ENCODE data around the gene CUL4A. TPM values are rescaled to one million over a fixed set of nuclear protein-coding genes. Genes with fewer than 3 reads are reported as not detected.

Gene CUL4A
- total and polyA plus RNA-seq, 2 donors (not counting 1 experiment from before 2014, with no cell fraction given), result 37.5 to 80.4 TPM

DNA sequence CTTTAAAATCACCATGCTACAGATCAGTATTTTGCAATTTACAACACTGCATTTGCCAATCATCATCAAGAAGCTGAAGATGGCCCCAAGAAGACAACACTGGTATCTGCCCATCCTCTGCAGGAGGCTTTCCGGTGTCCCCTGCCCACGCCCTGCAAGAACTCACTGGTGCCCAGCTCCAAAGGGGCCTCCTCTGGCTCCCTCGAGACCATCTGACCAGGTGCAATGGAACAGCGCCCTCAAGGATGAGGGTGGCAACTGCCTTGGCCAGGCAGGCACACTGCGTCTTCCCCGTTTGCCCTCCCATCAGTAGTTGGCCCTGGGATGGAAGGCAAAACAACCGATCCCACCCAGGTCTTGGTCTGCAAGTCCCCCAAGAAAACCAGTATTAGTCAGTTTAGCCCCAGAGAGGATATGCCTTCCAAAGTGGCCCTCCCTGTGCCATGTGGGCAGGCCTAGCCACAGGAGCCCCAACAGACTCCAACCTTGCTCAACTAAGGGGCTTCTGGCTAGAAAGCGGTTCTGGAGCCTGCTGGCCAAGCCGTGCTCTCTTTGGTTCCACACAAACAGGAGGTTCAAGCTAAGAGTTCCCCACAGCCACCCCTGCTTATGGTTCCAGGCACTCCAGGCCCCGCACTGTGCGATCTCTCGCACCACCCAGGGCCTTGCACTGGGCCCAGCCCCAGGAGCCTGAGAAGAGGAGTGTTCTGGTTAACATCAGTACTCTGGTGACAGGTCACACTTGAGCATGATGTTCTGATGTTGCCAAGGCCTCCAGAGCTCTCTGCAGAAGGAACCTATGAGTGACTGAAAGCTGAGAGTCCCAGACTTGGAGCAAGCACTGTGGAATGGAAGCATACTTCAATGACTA is 5.7 kb upstream of the CUL4A start:
- no peak for DNase-seq
- H3K27me3 Mint-ChIP-seq, result no peaks in the 10 kb centered on the region
- H4K20me1 ChIP-seq (ENCODE audit: control insufficient read depth, insufficient read depth, low read length, poor library complexity, severe bottlenecking), result peaks cover 42% of the 10 kb centered on the region
- H3K4me3 Mint-ChIP-seq, result no peak overlapping the region
- peaks cover 80% of the 10 kb centered on the region for H3K79me2 ChIP-seq (ENCODE audit: control insufficient read depth, insufficient read depth, low read length)
- H3K4me1 Mint-ChIP-seq, result peaks cover 41% of the 10 kb centered on the region
- no peaks in the 10 kb centered on the region for H3K9me3 ChIP-seq (ENCODE audit: control extremely low read depth in 1 of 3, control insufficient read depth in 2 of 3, insufficient read depth in 1 of 3, low read length in 2 of 3)
- no peak overlapping the region for H3K27ac ChIP-seq (ENCODE audit: low read length in 2 of 2)
- intact Hi-C loops (cut with micrococcal nuclease), result no loop called here
- no peak overlapping the region for H3K4me2 ChIP-seq (replicated peaks; ENCODE audit: low read depth, low read length, poor library complexity, severe bottlenecking)
- peaks cover 0 to 23% of the 10 kb centered on the region in 2 experiments for H3K36me3 ChIP-seq (replicated peaks in 1 of 2; ENCODE audit: control extremely low read depth in 1 of 2, control insufficient read depth in 1 of 2, extremely low read depth in 1 of 2, insufficient read depth in 2 of 2, low read length in 1 of 2)
- H3K27ac Mint-ChIP-seq, result no peak overlapping the region
- no peaks in the 10 kb centered on the region for H3K27me3 ChIP-seq (replicated peaks in 1 of 4; ENCODE audit: control extremely low read depth in 1 of 4, control insufficient read depth in 3 of 4, insufficient read depth in 4 of 4, low read length in 3 of 4)
- no peaks in the 10 kb centered on the region for H3K9me3 Mint-ChIP-seq (ENCODE audit: insufficient read depth)
- 99% methylated on average over 12 of the region's 12 CpGs for WGBS (ENCODE audit: insufficient coverage)
- no peak for ATAC-seq (ENCODE audit: low read depth)
- H2AFZ ChIP-seq (ENCODE audit: insufficient read depth, low read depth, low read length, poor library complexity, severe bottlenecking), result no peak overlapping the region
- ChIA-PET POLR2A (interaction anchor here (0.6 kb wide), 1 partner anchor 96 kb away, joined by 3 read pairs; no protein-coding TSS in a partner anchor), CTCF (no interaction called here)
- no peak for TF ChIP-seq EZH2 (IDR thresholded peaks at IDR 0.05; ENCODE audit: borderline replicate concordance, insufficient read depth, low read depth, low read length, poor library complexity, severe bottlenecking)
- TF ChIP-seq, protein P1, sequence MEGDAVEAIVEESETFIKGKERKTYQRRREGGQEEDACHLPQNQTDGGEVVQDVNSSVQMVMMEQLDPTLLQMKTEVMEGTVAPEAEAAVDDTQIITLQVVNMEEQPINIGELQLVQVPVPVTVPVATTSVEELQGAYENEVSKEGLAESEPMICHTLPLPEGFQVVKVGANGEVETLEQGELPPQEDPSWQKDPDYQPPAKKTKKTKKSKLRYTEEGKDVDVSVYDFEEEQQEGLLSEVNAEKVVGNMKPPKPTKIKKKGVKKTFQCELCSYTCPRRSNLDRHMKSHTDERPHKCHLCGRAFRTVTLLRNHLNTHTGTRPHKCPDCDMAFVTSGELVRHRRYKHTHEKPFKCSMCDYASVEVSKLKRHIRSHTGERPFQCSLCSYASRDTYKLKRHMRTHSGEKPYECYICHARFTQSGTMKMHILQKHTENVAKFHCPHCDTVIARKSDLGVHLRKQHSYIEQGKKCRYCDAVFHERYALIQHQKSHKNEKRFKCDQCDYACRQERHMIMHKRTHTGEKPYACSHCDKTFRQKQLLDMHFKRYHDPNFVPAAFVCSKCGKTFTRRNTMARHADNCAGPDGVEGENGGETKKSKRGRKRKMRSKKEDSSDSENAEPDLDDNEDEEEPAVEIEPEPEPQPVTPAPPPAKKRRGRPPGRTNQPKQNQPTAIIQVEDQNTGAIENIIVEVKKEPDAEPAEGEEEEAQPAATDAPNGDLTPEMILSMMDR (IDR thresholded peaks at IDR 0.05), result no peak
- no peak overlapping the region for H3K4me3 ChIP-seq (ENCODE audit: control extremely low read depth in 1 of 5, extremely low read depth in 1 of 5, insufficient read depth in 1 of 5, low read depth in 2 of 5, low read length in 4 of 5)
- peaks cover 11 to 13% of the 10 kb centered on the region in 2 donors for H3K4me1 ChIP-seq (ENCODE audit: control insufficient read depth in 2 of 2, insufficient read depth in 2 of 2, low read length in 2 of 2)
- H3K9ac ChIP-seq (ENCODE audit: low read length), result no peak overlapping the region

DNA sequence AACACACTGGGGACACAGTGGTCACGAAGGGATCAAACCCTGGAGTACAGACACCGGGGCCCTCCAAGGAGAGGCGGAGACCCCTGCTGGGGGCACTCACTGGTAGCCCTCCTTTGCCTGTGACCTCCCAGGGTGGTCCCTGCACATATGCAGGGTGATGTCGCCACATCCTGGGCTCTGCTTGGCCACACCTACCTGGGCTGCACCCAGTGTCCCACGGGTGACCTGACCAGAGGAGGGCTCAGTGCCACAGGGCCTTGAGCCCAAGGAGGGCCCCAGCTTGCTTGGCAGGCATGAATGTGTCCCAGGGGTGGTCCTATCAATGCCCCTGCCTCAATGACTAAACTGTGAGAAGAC is 5.1 kb upstream of the CUL4A start:
- Histone ChIP-seq H3K27me3 (replicated peaks in 1 of 4; ENCODE audit: control extremely low read depth in 1 of 4, control insufficient read depth in 3 of 4, insufficient read depth in 4 of 4, low read length in 3 of 4) (no peaks in the 10 kb centered on the region), H3K4me3 (ENCODE audit: control extremely low read depth in 1 of 5, extremely low read depth in 1 of 5, insufficient read depth in 1 of 5, low read depth in 2 of 5, low read length in 4 of 5) (no peak overlapping the region), H3K36me3 (replicated peaks in 1 of 2; ENCODE audit: control extremely low read depth in 1 of 2, control insufficient read depth in 1 of 2, extremely low read depth in 1 of 2, insufficient read depth in 2 of 2, low read length in 1 of 2) (peaks cover 0 to 17% of the 10 kb centered on the region in 2 experiments), H4K20me1 (ENCODE audit: control insufficient read depth, insufficient read depth, low read length, poor library complexity, severe bottlenecking) (peaks cover 42% of the 10 kb centered on the region), H3K27ac (ENCODE audit: low read length in 2 of 2) (no peak overlapping the region), H3K79me2 (ENCODE audit: control insufficient read depth, insufficient read depth, low read length) (peaks cover 81% of the 10 kb centered on the region), H2AFZ (ENCODE audit: insufficient read depth, low read depth, low read length, poor library complexity, severe bottlenecking) (no peak overlapping the region), H3K4me2 (replicated peaks; ENCODE audit: low read depth, low read length, poor library complexity, severe bottlenecking) (no peak overlapping the region), H3K4me1 (ENCODE audit: control insufficient read depth in 2 of 2, insufficient read depth in 2 of 2, low read length in 2 of 2) (peaks cover 11 to 13% of the 10 kb centered on the region in 2 donors), H3K9me3 (ENCODE audit: control extremely low read depth in 1 of 3, control insufficient read depth in 2 of 3, insufficient read depth in 1 of 3, low read length in 2 of 3) (no peaks in the 10 kb centered on the region), H3K9ac (ENCODE audit: low read length) (no peak overlapping the region)
- Mint-ChIP-seq H3K27ac (no peak overlapping the region), H3K9me3 (ENCODE audit: insufficient read depth) (no peaks in the 10 kb centered on the region), H3K4me1 (peaks cover 41% of the 10 kb centered on the region), H3K4me3 (no peak overlapping the region), H3K27me3 (no peaks in the 10 kb centered on the region)
- DNase-seq (no peak), ATAC-seq (ENCODE audit: low read depth) (no peak)
- intact Hi-C loops (cut with micrococcal nuclease), result no loop called here
- TF ChIP-seq EZH2 (IDR thresholded peaks at IDR 0.05; ENCODE audit: borderline replicate concordance, insufficient read depth, low read depth, low read length, poor library complexity, severe bottlenecking), result no peak
- TF ChIP-seq, protein P1 (IDR thresholded peaks at IDR 0.05), result no peak
- ChIA-PET CTCF (no interaction called here), POLR2A (interaction anchor here (0.6 kb wide), 1 partner anchor 95 kb away, joined by 3 read pairs; no protein-coding TSS in a partner anchor)
- WGBS (ENCODE audit: insufficient coverage), result 96% methylated on average over 5 of the region's 5 CpGs
